HCT116 (cell line): ENCODE results near the gene ZNF785. TPM values are rescaled to one million over a fixed set of nuclear protein-coding genes. Genes with fewer than 3 reads are reported as not detected.

ENCODE experiments used
- ATAC-seq: fragments of 200-7000 bp; cut with Tn5 transposase; 2 replicates; pipeline ENCODE4 v1.9.1; 2020; ENCODE audit warnings: mild to moderate bottlenecking, moderate library complexity
- BruUV-seq: library from RNA; stranded (reverse); fragments of 400-500 nt; replicated peaks from 2 replicates; lab custom pipeline; 2021; lab: Mats Ljungman, UMichigan
- CTCF ChIA-PET: fragments of 300-600 bp; sonication (Branson Sonifier 250); formaldehyde crosslinking; loops from one replicate; lab custom pipeline; 2021; ENCODE audit warnings: antibody characterized with exemption; lab: Charles Lee
- POLR2A ChIA-PET: fragments of 300-600, 350-600 bp; sonication (Branson Sonifier 250); formaldehyde crosslinking; loops from one replicate; lab custom pipeline; 2021; ENCODE audit warnings: antibody characterized with exemption; lab: Charles Lee
- RAD21 ChIA-PET, 2 experiments: fragments of 300-600 bp; sonication (Branson Sonifier 250); formaldehyde crosslinking; loops; one replicate each; lab custom pipeline; 2023; ENCODE audit warnings: low total read pairs in 2 of 2; ENCODE audit not compliant: uncharacterized antibody in 2 of 2, unreplicated experiment in 2 of 2, low non-redundant PET in 1 of 2; lab: Charles Lee
- DNase-seq: peaks from one replicate; pipeline ENCODE4 v3.0.0-alpha.2; 2010; ENCODE audit warnings: low read depth, low spot score
- H2AFZ ChIP-seq: fragments of 200-600 bp; shearing (Covaris generic), sonication (generic); 2 replicates; pipeline ENCODE4 v1.6.1; 2017; ENCODE audit warnings: low read depth, mixed run types, mixed read lengths, antibody characterized with exemption, low read length; ENCODE audit not compliant: poor library complexity, severe bottlenecking
- H3K27ac ChIP-seq: 2 replicates; pipeline ENCODE4 v1.5.1; 2012; ENCODE audit warnings: low read depth, low read length
- H3K27me3 ChIP-seq: fragments of 200-600 bp; sonication (generic); 2 replicates; pipeline ENCODE4 v1.6.1; 2016; ENCODE audit warnings: mixed run types, low read length, mixed read lengths; ENCODE audit not compliant: insufficient read depth
- H3K36me3 ChIP-seq, 2 experiments: fragments of 200-500 bp in 1 of 2; fragments of 200-600 bp in 1 of 2; sonication (Bioruptor generic) in 1 of 2; sonication (generic) in 1 of 2; 2 replicates each; pipeline versions ENCODE4 v1.5.1 to v1.6.1; 2014 to 2016; ENCODE audit warnings: low read length in 2 of 2, inconsistent platforms in 1 of 2, mixed read lengths in 1 of 2, mixed run types in 1 of 2; ENCODE audit not compliant: insufficient read depth in 2 of 2, control insufficient read depth in 1 of 2
- H3K4me1 ChIP-seq, 2 experiments: fragments of 200-600 bp in 1 of 2; sonication (generic) in 1 of 2; 2 replicates each; pipeline versions ENCODE4 v1.5.1 to v1.6.1; 2012 to 2017; ENCODE audit warnings: low read length in 2 of 2, inconsistent platforms in 1 of 2, mild to moderate bottlenecking in 1 of 2, mixed read lengths in 1 of 2, mixed run types in 1 of 2, moderate library complexity in 1 of 2; ENCODE audit not compliant: insufficient read depth in 2 of 2, control insufficient read depth in 1 of 2
- H3K4me2 ChIP-seq: fragments of 200-600 bp; sonication (generic); 2 replicates; pipeline ENCODE4 v1.6.1; 2017; ENCODE audit warnings: mixed run types, low read length, mixed read lengths
- H3K4me3 ChIP-seq, 2 experiments: fragments of 200-600 bp in 1 of 2; sonication (generic) in 1 of 2; replicated peaks in 1 of 2; 2 replicates each; pipeline ENCODE4 v1.5.1; 2011 to 2016; ENCODE audit warnings: low read length in 2 of 2, control low read depth in 1 of 2, low read depth in 1 of 2, mild to moderate bottlenecking in 1 of 2, mixed read lengths in 1 of 2, mixed run types in 1 of 2
- H3K79me2 ChIP-seq: fragments of 200-600 bp; sonication (generic); 2 replicates; pipeline ENCODE4 v1.6.1; 2017; ENCODE audit warnings: mild to moderate bottlenecking, mixed run types, low read length, moderate library complexity, mixed read lengths; ENCODE audit not compliant: insufficient read depth
- H3K9ac ChIP-seq: fragments of 200-600 bp; sonication (generic); 2 replicates; pipeline ENCODE4 v1.6.1; 2016; ENCODE audit warnings: low read length, mixed read lengths
- H3K9me2 ChIP-seq: fragments of 200-600 bp; sonication (generic), shearing (Covaris generic); 2 replicates; pipeline ENCODE4 v1.6.1; 2017; ENCODE audit warnings: mixed run types, mild to moderate bottlenecking, moderate library complexity; ENCODE audit not compliant: insufficient read depth
- H3K9me3 ChIP-seq, 2 experiments: fragments of 200-500 bp in 1 of 2; fragments of 200-600 bp in 1 of 2; sonication (Bioruptor generic) in 1 of 2; sonication (generic) in 1 of 2; 2 replicates each; pipeline ENCODE4 v1.6.1; 2014 to 2017; ENCODE audit warnings: low read length in 2 of 2, mixed read lengths in 2 of 2, inconsistent platforms in 1 of 2, low read depth in 1 of 2, mild to moderate bottlenecking in 1 of 2, mixed run types in 1 of 2, moderate library complexity in 1 of 2; ENCODE audit not compliant: control insufficient read depth in 1 of 2, insufficient read depth in 1 of 2
- H4K20me1 ChIP-seq: fragments of 200-600 bp; sonication (generic), shearing (Covaris generic); 2 replicates; pipeline ENCODE4 v1.6.1; 2017; ENCODE audit warnings: mixed run types, mild to moderate bottlenecking, moderate library complexity; ENCODE audit not compliant: insufficient read depth
- ATF3 ChIP-seq: IDR thresholded peaks from 2 replicates; pipeline ENCODE4 v1.6.1; 2012
- CBX3 ChIP-seq: IDR thresholded peaks from 2 replicates; pipeline ENCODE4 v1.6.1; 2012; ENCODE audit warnings: low read depth
- EGR1 ChIP-seq: IDR thresholded peaks from 2 replicates; pipeline ENCODE4 v1.6.1; 2012; ENCODE audit warnings: low read depth
- ELF1 ChIP-seq: IDR thresholded peaks from 2 replicates; pipeline ENCODE4 v1.6.1; 2012; ENCODE audit warnings: low read depth, borderline replicate concordance
- EZH2 ChIP-seq: fragments of 200-600 bp; sonication (generic); IDR thresholded peaks from 2 replicates; pipeline ENCODE4 v1.6.1; 2017; ENCODE audit warnings: antibody characterized with exemption, mixed run types
- EZH2phosphoT487 ChIP-seq: fragments of 200-600 bp; IDR thresholded peaks from 2 replicates; pipeline ENCODE4 v1.6.1; 2018; ENCODE audit warnings: antibody characterized with exemption, borderline replicate concordance
- FOSL1 ChIP-seq: IDR thresholded peaks from 2 replicates; pipeline ENCODE4 v1.6.1; 2012; ENCODE audit warnings: low read depth
- JUND ChIP-seq: IDR thresholded peaks from 2 replicates; pipeline ENCODE4 v1.6.1; 2012
- MAX ChIP-seq: IDR thresholded peaks from 2 replicates; pipeline ENCODE4 v1.6.1; 2012
- POLR2A ChIP-seq: IDR thresholded peaks from 2 replicates; pipeline ENCODE4 v1.7.0; 2011; ENCODE audit warnings: borderline replicate concordance; ENCODE audit not compliant: insufficient read depth, insufficient read length; ENCODE audit errors: extremely low read depth
- POLR2AphosphoS5 ChIP-seq: IDR thresholded peaks from 2 replicates; pipeline ENCODE4 v1.6.1; 2011; ENCODE audit warnings: mild to moderate bottlenecking, low read depth, low read length, moderate library complexity
- REST ChIP-seq: IDR thresholded peaks from 2 replicates; pipeline ENCODE4 v1.6.1; 2012; ENCODE audit warnings: low read depth
- SIN3A ChIP-seq: IDR thresholded peaks from 2 replicates; pipeline ENCODE4 v1.6.1; 2012; ENCODE audit warnings: low read depth
- SP1 ChIP-seq: IDR thresholded peaks from 2 replicates; pipeline ENCODE4 v1.6.1; 2012; ENCODE audit warnings: low read depth
- SRF ChIP-seq: IDR thresholded peaks from 2 replicates; pipeline ENCODE4 v1.6.1; 2012; ENCODE audit warnings: low read depth
- TCF7L2 ChIP-seq: IDR thresholded peaks from 2 replicates; pipeline ENCODE4 v1.7.0; 2011; ENCODE audit warnings: borderline replicate concordance, inconsistent platforms; ENCODE audit not compliant: insufficient read depth, insufficient read length; ENCODE audit errors: extremely low read depth
- ZNF274 ChIP-seq: fragments of 200-500 bp; sonication (Bioruptor generic); IDR thresholded peaks from 2 replicates; pipeline ENCODE4 v1.6.1; 2014; ENCODE audit warnings: mild to moderate bottlenecking, low read depth, low read length, inconsistent platforms
- intact Hi-C: fragments of 100-400 bp; cut with micrococcal nuclease; formaldehyde crosslinking; loops from 2 replicates; pipeline ENCODE4 v1.10.0; 2022
- total RNA-seq: library from RNA; stranded (reverse); gene quantifications from one replicate; pipeline ENCODE4 v1.2.1, GENCODE V29; 2021; ENCODE audit not compliant: unreplicated experiment

The ZNF785 gene
- total RNA-seq, 1 experiment from 2014 or later = 0.15 TPM

- no TSS peak for BruUV-seq
- Histone ChIP-seq H3K79me2 (peaks cover 14% of the 10 kb centered on the region; the same call in 1 of the 2 replicates), H3K36me3 (peaks cover 4% of the 10 kb centered on the region in 2 experiments; a peak in 2 of 4 replicates), H4K20me1 (no peaks in the 10 kb centered on the region), H3K27me3 (no peaks in the 10 kb centered on the region), H3K4me3 (no peak overlapping the region), H3K9me3 (no peaks in the 10 kb centered on the region), H2AFZ (no peak overlapping the region), H3K4me2 (no peak overlapping the region), H3K4me1 (peaks cover 6 to 20% of the 10 kb centered on the region in 2 experiments), H3K9ac (no peak overlapping the region), H3K9me2 (no peaks in the 10 kb centered on the region), H3K27ac (no peak overlapping the region; the same call in 1 of the 2 replicates)
- ATAC-seq (no peak), DNase-seq (no peak)
- intact Hi-C loops = no loop called here
- ChIA-PET POLR2A (no interaction called here), CTCF (no interaction called here), RAD21 (no interaction called here)
- TF ChIP-seq FOSL1 (no peak), SRF (no peak)
Measured at GRCh38 chr16:30553393-30553899, 32.1 kb downstream of the ZNF785 start.

GRCh38 chr16:30552956-30553355, 32.5 kb downstream of the ZNF785 start:
- CTCF ChIA-PET = no interaction called here
- intact Hi-C loops = no loop called here
- H2AFZ ChIP-seq = no peak overlapping the region
- ATAC-seq (no peak), DNase-seq (no peak)
- peaks cover 4% of the 10 kb centered on the region in 2 experiments; a peak in 2 of 4 replicates for H3K36me3 ChIP-seq
- no peak overlapping the region for H3K9ac ChIP-seq
- H3K4me3 ChIP-seq = no peak overlapping the region
- H3K9me2 ChIP-seq = no peaks in the 10 kb centered on the region
- BruUV-seq = no TSS peak
- H3K27ac ChIP-seq = no peak overlapping the region; the same call in 1 of the 2 replicates
- no peaks in the 10 kb centered on the region for H3K9me3 ChIP-seq
- RAD21 ChIA-PET = no interaction called here
- no peak overlapping the region for H3K4me2 ChIP-seq
- no peaks in the 10 kb centered on the region for H4K20me1 ChIP-seq
- H3K27me3 ChIP-seq = no peaks in the 10 kb centered on the region
- peaks cover 14% of the 10 kb centered on the region; the same call in 1 of the 2 replicates for H3K79me2 ChIP-seq
- H3K4me1 ChIP-seq = peaks cover 6 to 19% of the 10 kb centered on the region in 2 experiments
- POLR2A ChIA-PET = no interaction called here
- no peak for TF ChIP-seq EZH2
- no peak for TF ChIP-seq ZNF274
- no peak for TF ChIP-seq POLR2AphosphoS5
- no peak for TF ChIP-seq TCF7L2
- TF ChIP-seq CBX3 = no peak
- no peak for TF ChIP-seq EZH2phosphoT487
- TF ChIP-seq FOSL1 = no peak
- no peak for TF ChIP-seq SP1
- TF ChIP-seq SRF = no peak
- TF ChIP-seq MAX = no peak
- no peak for TF ChIP-seq ELF1
- no peak for TF ChIP-seq EGR1
- no peak for TF ChIP-seq ATF3
- no peak for TF ChIP-seq POLR2A
- TF ChIP-seq JUND = no peak
- no peak for TF ChIP-seq REST
- no peak for TF ChIP-seq SIN3A
